HepG2 (cell line): ENCODE data around the gene COX5B. TPM values are rescaled to one million over a fixed set of nuclear protein-coding genes. Genes with fewer than 3 reads are reported as not detected.

Experiments used
- ATAC-seq: fragments of 200-7000 bp; cut with Tn5 transposase; 3 replicates; pipeline ENCODE4 v1.9.1; 2020; ENCODE audit warnings: mild to moderate bottlenecking, moderate library complexity
- BruUV-seq: library from RNA; stranded (reverse); fragments of 400-500 nt; replicated peaks from 2 replicates; lab custom pipeline; 2021; lab: Mats Ljungman, UMichigan
- CTCF ChIA-PET: fragments of 300-600 bp; formaldehyde crosslinking; extraction: SDS; loops from one replicate; lab custom pipeline; 2021; ENCODE audit warnings: low total read pairs, inconsistent platforms, low intra/inter-chr PET ratio; lab: Yijun Ruan, JAX
- POLR2A ChIA-PET: fragments of 350-600 bp; sonication (Branson Sonifier 250); formaldehyde crosslinking; loops from one replicate; lab custom pipeline; 2020; ENCODE audit warnings: antibody characterized with exemption, inconsistent platforms; lab: Yijun Ruan, JAX
- DNase-seq: peaks from one replicate; pipeline ENCODE4 v3.0.0-alpha.2; 2015; ENCODE audit warnings: low spot score
- FAIRE-seq: peaks from 3 replicates; lab custom pipeline; 2011; peaks lifted over from hg19 to GRCh38; lab: Jason Lieb, UNC
- H2AFZ ChIP-seq: one replicate; pipeline ENCODE4 v1.6.1; 2011; ENCODE audit warnings: low read length, inconsistent platforms
- H3K27ac ChIP-seq: fragments of 300-600 bp; 3 replicates; pipeline ENCODE4 v1.8.0; 2011; ENCODE audit warnings: mixed run types, mild to moderate bottlenecking, mixed read lengths, low read length, inconsistent platforms; ENCODE audit not compliant: insufficient read depth; ENCODE audit errors: extremely low read length
- H3K27me3 ChIP-seq, 2 experiments: fragments of 200-600 bp in 1 of 2; 2 replicates in 1 of 2; 3 replicates in 1 of 2; pipeline versions ENCODE4 v1.6.0 to v1.8.0; 2011; ENCODE audit warnings: low read length in 2 of 2, mild to moderate bottlenecking in 2 of 2, moderate library complexity in 2 of 2, inconsistent platforms in 1 of 2; ENCODE audit not compliant: insufficient read depth in 2 of 2, control insufficient read depth in 1 of 2
- H3K36me3 ChIP-seq, 2 experiments: fragments of 200-600 bp in 1 of 2; replicated peaks in 1 of 2; 2 replicates in 1 of 2; 3 replicates in 1 of 2; pipeline versions ENCODE4 v1.5.1 to v1.8.0; 2011; ENCODE audit warnings: low read length in 2 of 2, inconsistent platforms in 1 of 2; ENCODE audit not compliant: insufficient read depth in 2 of 2, control insufficient read depth in 1 of 2
- H3K4me1 ChIP-seq: 2 replicates; pipeline ENCODE4 v1.5.1; 2012; ENCODE audit warnings: low read length, inconsistent platforms; ENCODE audit not compliant: insufficient read depth
- H3K4me2 ChIP-seq: 2 replicates; pipeline ENCODE4 v1.6.0; 2011; ENCODE audit warnings: low read depth, low read length, inconsistent platforms
- H3K4me3 ChIP-seq, 3 experiments: fragments of 200-600 bp in 1 of 3; sonication (generic), shearing (Covaris generic) in 1 of 3; replicated peaks in 1 of 3; 2 replicates each; pipeline ENCODE4 v1.5.1; 2011 to 2016; ENCODE audit warnings: low read length in 3 of 3, inconsistent platforms in 2 of 3, low read depth in 2 of 3, mild to moderate bottlenecking in 2 of 3, control low read depth in 1 of 3, mixed read lengths in 1 of 3; ENCODE audit not compliant: insufficient read depth in 1 of 3
- H3K79me2 ChIP-seq: one replicate; pipeline ENCODE4 v1.6.1; 2011; ENCODE audit warnings: low read length, inconsistent platforms; ENCODE audit not compliant: insufficient read depth
- H3K9ac ChIP-seq: 2 replicates; pipeline ENCODE4 v1.6.0; 2011; ENCODE audit warnings: mild to moderate bottlenecking, low read depth, low read length, inconsistent platforms; ENCODE audit not compliant: insufficient read depth
- H3K9me3 ChIP-seq: 2 replicates; pipeline ENCODE4 v1.5.1; 2012; ENCODE audit warnings: mild to moderate bottlenecking, low read length
- H4K20me1 ChIP-seq: 2 replicates; pipeline ENCODE4 v1.6.0; 2011; ENCODE audit warnings: inconsistent platforms, mild to moderate bottlenecking, low read length, moderate library complexity; ENCODE audit not compliant: insufficient read depth
- CCDC6 ChIP-seq: sonication (generic); formaldehyde crosslinking; IDR thresholded peaks from 2 replicates; pipeline ENCODE4 v1.8.1; 2022; ENCODE audit warnings: mild to moderate bottlenecking, missing genetic modification reagents, moderate library complexity
- EHMT2 ChIP-seq: fragments of 200-600 bp; sonication (generic); IDR thresholded peaks from 2 replicates; pipeline ENCODE4 v1.7.0; 2017; ENCODE audit warnings: antibody characterized with exemption, low read depth, low read length, borderline replicate concordance
- HDAC1 ChIP-seq: sonication (generic); formaldehyde crosslinking; IDR thresholded peaks from 2 replicates; pipeline ENCODE4 v1.5.1; 2020; ENCODE audit warnings: mild to moderate bottlenecking, missing genetic modification reagents
- HIVEP1 ChIP-seq: sonication (generic); formaldehyde crosslinking; IDR thresholded peaks from 2 replicates; pipeline ENCODE4 v1.4.0; 2020; ENCODE audit warnings: mild to moderate bottlenecking, missing genetic modification reagents
- HNF4A ChIP-seq: sonication (generic); formaldehyde crosslinking; IDR thresholded peaks from 2 replicates; pipeline ENCODE4 v1.4.0; 2020; ENCODE audit warnings: missing genetic modification reagents
- NCOR1 ChIP-seq: fragments of 200-600 bp; sonication (generic); IDR thresholded peaks from 2 replicates; pipeline ENCODE4 v1.7.0; 2017; ENCODE audit warnings: antibody characterized with exemption, low read length, borderline replicate concordance
- NFYC ChIP-seq: IDR thresholded peaks from 2 replicates; pipeline ENCODE4 v1.6.1; 2016; ENCODE audit warnings: missing genetic modification reagents, missing compliant biosample characterization
- RFX5 ChIP-seq: IDR thresholded peaks from 2 replicates; pipeline ENCODE4 v1.6.1; 2011; ENCODE audit warnings: low read depth, low read length, improper control_type of control experiment
- RNF2 ChIP-seq: fragments of 450-650 bp; conservative IDR thresholded peaks from 2 replicates; pipeline ENCODE4 v1.6.1; 2016; ENCODE audit warnings: low read depth
- RXRB ChIP-seq: IDR thresholded peaks from 2 replicates; pipeline ENCODE4 v1.6.1; 2016; ENCODE audit warnings: borderline replicate concordance, missing genetic modification reagents, missing compliant biosample characterization
- SOX13 ChIP-seq, 3 experiments: fragments of 450-650 bp in 1 of 3; sonication (generic) in 1 of 3; formaldehyde crosslinking in 1 of 3; IDR thresholded peaks in 2 of 3; conservative IDR thresholded peaks in 1 of 3; 2 replicates each; pipeline versions ENCODE4 v1.5.0 to v1.6.1; 2016 to 2020; ENCODE audit warnings: antibody characterized with exemption in 1 of 3, mild to moderate bottlenecking in 1 of 3, missing compliant biosample characterization in 1 of 3, missing genetic modification reagents in 1 of 3, moderate library complexity in 1 of 3
- SRSF9 ChIP-seq: fragments of 200-400 bp; formaldehyde crosslinking; IDR thresholded peaks from 2 replicates; pipeline ENCODE4 v1.6.1; 2018; ENCODE audit warnings: borderline replicate concordance, mild to moderate bottlenecking, low read depth, low read length; ENCODE audit not compliant: insufficient read depth, poor library complexity, severe bottlenecking
- ZBTB8A ChIP-seq: sonication (generic); formaldehyde crosslinking; IDR thresholded peaks from 2 replicates; pipeline ENCODE4 v1.4.0; 2020; ENCODE audit warnings: mild to moderate bottlenecking, low read depth, missing genetic modification reagents, borderline replicate concordance
- ZNF20 ChIP-seq: sonication (generic); formaldehyde crosslinking; IDR thresholded peaks from 2 replicates; pipeline ENCODE4 v1.4.0; 2020; ENCODE audit warnings: mild to moderate bottlenecking, moderate library complexity, missing genetic modification reagents
- ZNF430 ChIP-seq: sonication (generic); formaldehyde crosslinking; IDR thresholded peaks from 2 replicates; pipeline ENCODE4 v1.9.0; 2021; ENCODE audit warnings: mild to moderate bottlenecking, missing genetic modification reagents
- ZNF513 ChIP-seq: sonication (generic); formaldehyde crosslinking; conservative IDR thresholded peaks from 2 replicates; pipeline ENCODE4 v1.5.0; 2020; ENCODE audit warnings: missing genetic modification reagents
- ZNF670 ChIP-seq: sonication (generic); formaldehyde crosslinking; IDR thresholded peaks from 2 replicates; pipeline ENCODE4 v1.8.0; 2022; ENCODE audit warnings: mild to moderate bottlenecking, missing genetic modification reagents, borderline replicate concordance
- ZNF672 ChIP-seq: sonication (generic); formaldehyde crosslinking; IDR thresholded peaks from 2 replicates; pipeline ENCODE4 v1.8.1; 2022; ENCODE audit warnings: missing genetic modification reagents
- ZNF709 ChIP-seq: sonication (generic); formaldehyde crosslinking; IDR thresholded peaks from 2 replicates; pipeline ENCODE4 v1.5.0; 2020; ENCODE audit warnings: mild to moderate bottlenecking, missing genetic modification reagents
- ZNF879 ChIP-seq: sonication (generic); formaldehyde crosslinking; IDR thresholded peaks from 2 replicates; pipeline ENCODE4 v1.8.1; 2023; ENCODE audit warnings: missing genetic modification reagents
- WGBS: methylation state at CpG from one replicate; pipeline ENCODE4 v1.1.6; 2017; ENCODE audit warnings: low lambda C conversion rate; 5-methylcytosine and 5-hydroxymethylcytosine counted together
- in situ Hi-C: cut with HindIII; loops from 2 replicates; pipeline ENCODE4 v1.10.0; 2017; ENCODE audit warnings: low pct_unique_long_range_greater_than_20kb; ENCODE audit not compliant: extremely low pct_ligation_motif_present
- intact Hi-C: fragments of 100-400 bp; cut with micrococcal nuclease; formaldehyde crosslinking; loops from one replicate; pipeline ENCODE4 v1.10.0; 2022; ENCODE audit not compliant: unreplicated experiment
- polyA plus RNA-seq, 8 experiments: library from polyadenylated mRNA; depleted of rRNA in 3 of 8; stranded (reverse) in 7 of 8; unstranded in 1 of 8; fragments of >200 nt; fragmentation: Illumina TruSeq in 4 of 8; extraction: Trizol in 4 of 8; gene quantifications; 2 replicates each; pipeline versions ENCODE4 v1.2.1 to v1.2.3, GENCODE V29; 2011 to 2016; ENCODE audit warnings: low read depth in 4 of 8, missing spikeins in 1 of 8, mixed read lengths in 1 of 8; ENCODE audit not compliant: insufficient read depth in 1 of 8
- total RNA-seq, 5 experiments: library from RNA; depleted of rRNA; stranded (reverse); fragments of >200 nt; fragmentation: Illumina TruSeq; extraction: Trizol; gene quantifications; 2 replicates each; pipeline ENCODE4 v1.2.3, GENCODE V29; 2016; ENCODE audit warnings: low read depth in 1 of 5
- TF ChIP-seq, protein P1 (sequence below): sonication (generic); formaldehyde crosslinking; conservative IDR thresholded peaks from 2 replicates; pipeline ENCODE4 v1.8.0; 2022; ENCODE audit warnings: low read depth, missing genetic modification reagents

The COX5B gene
- total and polyA plus RNA-seq, 2 of the 13 experiments (the other 11 are each of a cell fraction or from before 2014, with no cell fraction given), result 453 to 536 TPM

GRCh38 chr2:97669448-97669847 lies 23.6 kb downstream of the COX5B start, which contains the start of gene C2orf92 (continued):
- no peak for TF ChIP-seq RFX5
- TF ChIP-seq, protein P1, sequence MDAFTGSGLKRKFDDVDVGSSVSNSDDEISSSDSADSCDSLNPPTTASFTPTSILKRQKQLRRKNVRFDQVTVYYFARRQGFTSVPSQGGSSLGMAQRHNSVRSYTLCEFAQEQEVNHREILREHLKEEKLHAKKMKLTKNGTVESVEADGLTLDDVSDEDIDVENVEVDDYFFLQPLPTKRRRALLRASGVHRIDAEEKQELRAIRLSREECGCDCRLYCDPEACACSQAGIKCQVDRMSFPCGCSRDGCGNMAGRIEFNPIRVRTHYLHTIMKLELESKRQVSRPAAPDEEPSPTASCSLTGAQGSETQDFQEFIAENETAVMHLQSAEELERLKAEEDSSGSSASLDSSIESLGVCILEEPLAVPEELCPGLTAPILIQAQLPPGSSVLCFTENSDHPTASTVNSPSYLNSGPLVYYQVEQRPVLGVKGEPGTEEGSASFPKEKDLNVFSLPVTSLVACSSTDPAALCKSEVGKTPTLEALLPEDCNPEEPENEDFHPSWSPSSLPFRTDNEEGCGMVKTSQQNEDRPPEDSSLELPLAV (CRISPR knock-in tag), result no peak
- TF ChIP-seq ZNF672 (CRISPR knock-in tag), result no peak
- no peak for TF ChIP-seq NCOR1
- no peak for TF ChIP-seq EHMT2
- no peak for TF ChIP-seq ZNF709 (CRISPR knock-in tag)
- TF ChIP-seq SRSF9, result no peak
- no peak for TF ChIP-seq ZNF670 (CRISPR knock-in tag)
- TF ChIP-seq HNF4A (CRISPR knock-in tag), result no peak

DNA sequence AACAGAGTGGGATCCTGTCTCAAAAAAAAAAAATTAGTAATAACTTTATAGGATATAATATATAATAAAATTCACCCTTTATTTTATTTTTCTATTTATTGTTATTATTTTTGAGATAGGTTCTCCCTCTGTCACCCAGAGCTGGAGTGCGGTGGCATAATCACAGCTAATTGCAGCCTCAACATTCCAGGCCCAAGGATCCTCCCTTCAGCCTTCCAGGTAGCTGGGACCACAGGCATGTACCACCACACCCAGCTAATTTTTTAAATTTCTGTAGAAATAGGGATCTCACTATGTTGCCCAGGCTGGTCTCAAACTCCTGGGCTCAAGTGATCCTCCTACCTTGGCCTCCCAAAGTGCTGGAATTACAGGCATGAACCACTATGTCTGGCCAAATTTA lies 24.6 kb downstream of the COX5B start:
- H3K4me1 ChIP-seq, result peaks cover 12% of the 10 kb centered on the region
- in situ Hi-C loops, result loop anchor here (25.0 kb wide), 1 partner anchor 1608 kb away; no protein-coding TSS in a partner anchor
- H4K20me1 ChIP-seq, result no peaks in the 10 kb centered on the region
- H2AFZ ChIP-seq, result no peak overlapping the region
- ChIA-PET POLR2A (no interaction called here), CTCF (no interaction called here)
- FAIRE-seq (no peak), ATAC-seq (no peak), DNase-seq (no peak)
- intact Hi-C loops, result no loop called here
- BruUV-seq, result no TSS peak
- no peak overlapping the region for H3K4me2 ChIP-seq
- H3K4me3 ChIP-seq, result no peak overlapping the region
- 100% methylated on average over 1 of the region's 1 CpG for WGBS
- no peak overlapping the region for H3K9ac ChIP-seq
- no peaks in the 10 kb centered on the region for H3K9me3 ChIP-seq
- no peak overlapping the region for H3K27ac ChIP-seq
- no peaks in the 10 kb centered on the region for H3K27me3 ChIP-seq
- peaks cover 0 to 1% of the 10 kb centered on the region in 2 experiments; a peak in 1 of 5 replicates for H3K36me3 ChIP-seq
- no peaks in the 10 kb centered on the region for H3K79me2 ChIP-seq
- TF ChIP-seq ZNF20 (CRISPR knock-in tag), result no peak
- no peak for TF ChIP-seq ZNF430 (CRISPR knock-in tag)
- TF ChIP-seq HDAC1 (CRISPR knock-in tag), result no peak
- TF ChIP-seq CCDC6 (CRISPR knock-in tag), result no peak
- TF ChIP-seq ZBTB8A (CRISPR knock-in tag), result no peak
- no peak for TF ChIP-seq NFYC (CRISPR knock-in tag)
- no peak for TF ChIP-seq ZNF879 (CRISPR knock-in tag)
- no peak for TF ChIP-seq RXRB
- no peak for TF ChIP-seq RNF2
- no peak for TF ChIP-seq SOX13 (IDR thresholded peaks at IDR 0.05)
- no peak for TF ChIP-seq SOX13 (CRISPR knock-in tag; conservative IDR thresholded peaks at IDR 0.05 in 1 of 2, IDR thresholded peaks at IDR 0.05 in 1 of 2)
- TF ChIP-seq ZNF513 (CRISPR knock-in tag), result no peak
- no peak for TF ChIP-seq HIVEP1 (CRISPR knock-in tag)
